ENCODE measurements around the gene LSMEM2. TPM values are rescaled to one million over a fixed set of nuclear protein-coding genes. Genes with fewer than 3 reads are reported as not detected.

Gene LSMEM2
- polyA plus RNA-seq, 1 donor (not counting 4 experiments of a cell fraction or from before 2014, with no cell fraction given) = not detected

DNA sequence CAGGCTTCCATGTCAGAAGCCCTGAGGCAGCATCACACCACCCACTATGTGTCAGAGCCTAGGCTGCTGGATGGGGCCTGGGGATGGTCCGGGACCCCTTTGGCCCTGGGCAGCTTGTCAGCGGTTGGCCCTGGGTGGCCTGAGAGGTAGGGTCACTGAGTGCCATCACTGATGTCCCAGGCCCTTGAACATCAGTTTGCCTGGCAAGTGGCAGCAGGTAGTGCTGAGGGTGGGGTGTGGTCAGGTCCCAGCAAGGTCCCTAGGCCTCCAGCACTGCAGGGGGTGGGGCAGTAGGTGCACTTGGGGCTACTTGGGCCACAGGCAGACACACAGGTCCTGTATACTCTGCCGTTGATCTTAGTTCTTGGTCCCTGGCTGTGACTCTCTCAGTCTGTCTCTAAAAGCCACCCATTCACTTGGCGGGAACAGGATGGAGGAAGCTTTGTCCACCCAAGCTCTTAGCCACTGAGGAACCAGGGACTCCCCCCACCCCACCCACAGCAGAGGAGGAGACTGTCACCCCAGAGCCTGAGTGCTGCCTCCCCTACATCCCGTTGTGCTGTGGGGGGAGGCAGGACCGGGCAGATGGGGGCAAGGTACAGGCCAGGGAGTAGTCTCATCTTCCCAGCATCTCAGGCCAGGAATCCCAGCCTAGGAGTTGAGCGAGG, 37.0 kb upstream of the LSMEM2 start:
- no peak for TF ChIP-seq EZH2 (IDR thresholded peaks at IDR 0.05; ENCODE audit: low read length)
- TF ChIP-seq, protein P1, sequence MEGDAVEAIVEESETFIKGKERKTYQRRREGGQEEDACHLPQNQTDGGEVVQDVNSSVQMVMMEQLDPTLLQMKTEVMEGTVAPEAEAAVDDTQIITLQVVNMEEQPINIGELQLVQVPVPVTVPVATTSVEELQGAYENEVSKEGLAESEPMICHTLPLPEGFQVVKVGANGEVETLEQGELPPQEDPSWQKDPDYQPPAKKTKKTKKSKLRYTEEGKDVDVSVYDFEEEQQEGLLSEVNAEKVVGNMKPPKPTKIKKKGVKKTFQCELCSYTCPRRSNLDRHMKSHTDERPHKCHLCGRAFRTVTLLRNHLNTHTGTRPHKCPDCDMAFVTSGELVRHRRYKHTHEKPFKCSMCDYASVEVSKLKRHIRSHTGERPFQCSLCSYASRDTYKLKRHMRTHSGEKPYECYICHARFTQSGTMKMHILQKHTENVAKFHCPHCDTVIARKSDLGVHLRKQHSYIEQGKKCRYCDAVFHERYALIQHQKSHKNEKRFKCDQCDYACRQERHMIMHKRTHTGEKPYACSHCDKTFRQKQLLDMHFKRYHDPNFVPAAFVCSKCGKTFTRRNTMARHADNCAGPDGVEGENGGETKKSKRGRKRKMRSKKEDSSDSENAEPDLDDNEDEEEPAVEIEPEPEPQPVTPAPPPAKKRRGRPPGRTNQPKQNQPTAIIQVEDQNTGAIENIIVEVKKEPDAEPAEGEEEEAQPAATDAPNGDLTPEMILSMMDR (optimal IDR thresholded peaks at IDR 0.05 in 1 of 3, IDR thresholded peaks at IDR 0.05 in 1 of 3, conservative IDR thresholded peaks at IDR 0.05 in 1 of 3; ENCODE audit: extremely low read depth in 1 of 3, insufficient read depth in 2 of 3, low read length in 3 of 3) = no peak
- Histone ChIP-seq H3K4me3 (ENCODE audit: control insufficient read depth in 2 of 3, extremely low read depth in 1 of 3, insufficient read depth in 2 of 3, low read depth in 1 of 3, low read length in 3 of 3) (no peak overlapping the region), H3K36me3 (ENCODE audit: control insufficient read depth in 2 of 2, extremely low read depth in 1 of 2, insufficient read depth in 2 of 2, low read length in 2 of 2) (peaks cover 15 to 19% of the 10 kb centered on the region in 2 experiments), H3K9me1 (ENCODE audit: control insufficient read depth, extremely low read depth, insufficient read depth, low read length) (peaks cover 3% of the 10 kb centered on the region), H3K9ac (ENCODE audit: control insufficient read depth, extremely low read depth, insufficient read depth, low read length) (no peak overlapping the region), H3K27me3 (ENCODE audit: control insufficient read depth, extremely low read depth, insufficient read depth, low read length) (no peaks in the 10 kb centered on the region), H3K4me2 (ENCODE audit: control insufficient read depth, extremely low read depth, insufficient read depth, low read depth, low read length) (no peak overlapping the region), H2AFZ (ENCODE audit: control insufficient read depth, low read length) (no peak overlapping the region), H3K9me3 (ENCODE audit: control insufficient read depth, low read depth, low read length) (no peaks in the 10 kb centered on the region), H3K27ac (ENCODE audit: control insufficient read depth, insufficient read depth, low read length) (no peak overlapping the region), H4K20me1 (ENCODE audit: control insufficient read depth, extremely low read depth, insufficient read depth, low read length) (peaks cover 18% of the 10 kb centered on the region), H3K4me1 (ENCODE audit: control insufficient read depth, extremely low read depth, insufficient read depth, low read length) (peaks cover 65% of the 10 kb centered on the region), H3K79me2 (ENCODE audit: control insufficient read depth, insufficient read depth, low read length) (peaks cover 87% of the 10 kb centered on the region)
- dilution Hi-C loops (cut with MboI; ENCODE audit: extremely low pct_ligation_motif_present, low sequenced_read_pairs) = no loop called here
- FAIRE-seq (no peak), DNase-seq (ENCODE audit: low read depth, low spot score) (no peak)

DNA sequence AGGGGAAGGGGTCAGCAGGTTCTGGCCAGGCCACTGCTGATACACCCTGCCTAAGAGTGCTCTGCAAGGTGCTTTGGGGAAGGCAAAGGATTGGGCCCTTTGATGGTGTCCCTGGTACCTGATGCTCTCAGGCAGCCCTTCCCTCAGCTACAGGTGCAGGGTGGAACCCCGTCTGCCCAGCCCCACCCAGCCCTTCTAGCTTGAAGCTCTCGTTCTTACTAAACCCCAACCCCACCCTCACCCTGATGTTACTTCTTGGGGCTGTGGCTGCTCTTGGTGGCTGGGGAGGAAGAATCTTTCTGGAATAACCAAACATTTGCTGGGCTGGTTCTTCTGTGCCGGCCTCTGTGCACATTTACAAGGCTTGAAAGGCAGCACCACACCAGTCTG, 36.5 kb upstream of the LSMEM2 start:
- H3K36me3 ChIP-seq (ENCODE audit: control insufficient read depth in 2 of 2, extremely low read depth in 1 of 2, insufficient read depth in 2 of 2, low read length in 2 of 2) = peaks cover 17 to 24% of the 10 kb centered on the region in 2 experiments
- FAIRE-seq (no peak), DNase-seq (ENCODE audit: low read depth, low spot score) (no peak)
- H3K9me1 ChIP-seq (ENCODE audit: control insufficient read depth, extremely low read depth, insufficient read depth, low read length) = peaks cover 3% of the 10 kb centered on the region
- peak overlapping the region; percentile 62 for H3K27ac ChIP-seq (ENCODE audit: control insufficient read depth, insufficient read depth, low read length)
- H4K20me1 ChIP-seq (ENCODE audit: control insufficient read depth, extremely low read depth, insufficient read depth, low read length) = peaks cover 18% of the 10 kb centered on the region
- peaks cover 69% of the 10 kb centered on the region for H3K4me1 ChIP-seq (ENCODE audit: control insufficient read depth, extremely low read depth, insufficient read depth, low read length)
- H3K4me2 ChIP-seq (ENCODE audit: control insufficient read depth, extremely low read depth, insufficient read depth, low read depth, low read length) = no peak overlapping the region
- H3K9me3 ChIP-seq (ENCODE audit: control insufficient read depth, low read depth, low read length) = no peaks in the 10 kb centered on the region
- dilution Hi-C loops (cut with MboI; ENCODE audit: extremely low pct_ligation_motif_present, low sequenced_read_pairs) = no loop called here
- no peak overlapping the region for H2AFZ ChIP-seq (ENCODE audit: control insufficient read depth, low read length)
- TF ChIP-seq, protein P1 (optimal IDR thresholded peaks at IDR 0.05 in 1 of 3, IDR thresholded peaks at IDR 0.05 in 1 of 3, conservative IDR thresholded peaks at IDR 0.05 in 1 of 3; ENCODE audit: extremely low read depth in 1 of 3, insufficient read depth in 2 of 3, low read length in 3 of 3) = no peak
- no peak for TF ChIP-seq EZH2 (IDR thresholded peaks at IDR 0.05; ENCODE audit: low read length)
- peaks cover 86% of the 10 kb centered on the region for H3K79me2 ChIP-seq (ENCODE audit: control insufficient read depth, insufficient read depth, low read length)
- no peak overlapping the region for H3K9ac ChIP-seq (ENCODE audit: control insufficient read depth, extremely low read depth, insufficient read depth, low read length)
- H3K27me3 ChIP-seq (ENCODE audit: control insufficient read depth, extremely low read depth, insufficient read depth, low read length) = no peaks in the 10 kb centered on the region
- no peak overlapping the region for H3K4me3 ChIP-seq (ENCODE audit: control insufficient read depth in 2 of 3, extremely low read depth in 1 of 3, insufficient read depth in 2 of 3, low read depth in 1 of 3, low read length in 3 of 3)

All from keratinocyte (primary cell).